OCI-LY3 (cell line): Measurements from ENCODE around the gene FMNL3.

Experiments
- H2AFZ ChIP-seq: fragments of 200-600, 300-600 bp; shearing (Covaris generic); 2 replicates; pipeline ENCODE4 v1.6.0; 2014; ENCODE audit warnings: antibody characterized with exemption, low read depth, low read length
- H3K27ac ChIP-seq: fragments of 200-600, 300-600 bp; sonication (generic); 2 replicates; pipeline ENCODE4 v1.5.1; 2014; ENCODE audit warnings: mild to moderate bottlenecking, low read length, moderate library complexity, mixed read lengths
- H3K27me3 ChIP-seq: fragments of 200-600, 300-600 bp; sonication (generic); 2 replicates; pipeline ENCODE4 v1.6.1; 2014; ENCODE audit warnings: low read depth, low read length, mixed read lengths
- H3K36me3 ChIP-seq: fragments of 200-600, 300-600 bp; sonication (generic); replicated peaks from 2 replicates; pipeline ENCODE3; 2014; ENCODE audit warnings: low read depth, low read length, mixed read lengths
- H3K4me1 ChIP-seq: fragments of 300-600, 200-600 bp; sonication (generic); 2 replicates; pipeline ENCODE4 v1.6.1; 2014; ENCODE audit warnings: low read length, mixed read lengths
- H3K4me2 ChIP-seq: fragments of 200-600, 300-600 bp; sonication (generic); 2 replicates; pipeline ENCODE4 v1.6.1; 2014; ENCODE audit warnings: low read length, mixed read lengths
- H3K4me3 ChIP-seq: fragments of 300-600, 200-600 bp; sonication (generic); 2 replicates; pipeline ENCODE4 v1.5.1; 2014; ENCODE audit warnings: antibody characterized with exemption, mild to moderate bottlenecking, low read length, moderate library complexity
- H3K79me2 ChIP-seq: fragments of 300-600, 200-600 bp; shearing (Covaris generic); 2 replicates; pipeline ENCODE4 v1.6.1; 2014; ENCODE audit warnings: mild to moderate bottlenecking, low read length, mixed read lengths
- H3K9ac ChIP-seq: fragments of 300-600, 200-600 bp; shearing (Covaris generic); 2 replicates; pipeline ENCODE4 v1.6.0; 2014; ENCODE audit warnings: mild to moderate bottlenecking, low read length, moderate library complexity
- H3K9me3 ChIP-seq: fragments of 200-600, 300-600 bp; shearing (Covaris generic); 2 replicates; pipeline ENCODE4 v1.6.1; 2014; ENCODE audit warnings: low read length, mixed read lengths; ENCODE audit not compliant: insufficient read depth
- H4K20me1 ChIP-seq: fragments of 200-600, 300-600 bp; sonication (generic); 2 replicates; pipeline ENCODE4 v1.6.1; 2016; ENCODE audit warnings: low read length, mixed read lengths; ENCODE audit not compliant: insufficient read depth
- CTCF ChIP-seq: fragments of 200-600, 300-600 bp; sonication (generic); IDR thresholded peaks from 2 replicates; pipeline ENCODE4 v1.5.1; 2014; ENCODE audit warnings: antibody characterized with exemption, low read length, low read depth
- EZH2phosphoT487 ChIP-seq: fragments of 200-600 bp; shearing (Covaris generic); IDR thresholded peaks from 2 replicates; pipeline ENCODE4 v1.6.1; 2018; ENCODE audit warnings: antibody characterized with exemption, mixed run types, low read depth

Gene FMNL3

GRCh38 chr12:49599961-49600360 lies 107.2 kb downstream of the FMNL3 start:
- no peaks in the 10 kb centered on the region for H3K36me3 ChIP-seq
- H4K20me1 ChIP-seq = no peaks in the 10 kb centered on the region
- no peaks in the 10 kb centered on the region for H3K79me2 ChIP-seq
- H3K4me3 ChIP-seq = no peak overlapping the region
- no peaks in the 10 kb centered on the region for H3K4me1 ChIP-seq
- no peak overlapping the region for H3K9ac ChIP-seq
- no peaks in the 10 kb centered on the region for H3K27me3 ChIP-seq
- H3K27ac ChIP-seq = no peak overlapping the region
- no peaks in the 10 kb centered on the region for H3K9me3 ChIP-seq
- TF ChIP-seq EZH2phosphoT487 (no peak), CTCF (no peak)
- no peak overlapping the region for H3K4me2 ChIP-seq
- no peak overlapping the region for H2AFZ ChIP-seq

- Histone ChIP-seq H3K9me3 (no peaks in the 10 kb centered on the region), H3K27me3 (no peaks in the 10 kb centered on the region), H3K9ac (no peak overlapping the region), H3K79me2 (no peaks in the 10 kb centered on the region), H4K20me1 (no peaks in the 10 kb centered on the region), H3K4me1 (no peaks in the 10 kb centered on the region), H3K36me3 (no peaks in the 10 kb centered on the region), H3K27ac (no peak overlapping the region), H2AFZ (no peak overlapping the region), H3K4me2 (no peak overlapping the region), H3K4me3 (no peak overlapping the region)
- no peak for TF ChIP-seq CTCF
- no peak for TF ChIP-seq EZH2phosphoT487
Observed at GRCh38 chr12:49598527-49598926, 108.7 kb downstream of the FMNL3 start.

GRCh38 chr12:49588721-49589516 lies 118.3 kb downstream of the FMNL3 start:
- H3K27me3 ChIP-seq = no peaks in the 10 kb centered on the region
- H3K9ac ChIP-seq = no peak overlapping the region
- no peak overlapping the region for H3K27ac ChIP-seq
- H3K9me3 ChIP-seq = no peaks in the 10 kb centered on the region
- H3K4me2 ChIP-seq = no peak overlapping the region
- H3K36me3 ChIP-seq = peaks cover 11% of the 10 kb centered on the region
- no peaks in the 10 kb centered on the region for H3K79me2 ChIP-seq
- H4K20me1 ChIP-seq = no peaks in the 10 kb centered on the region
- H2AFZ ChIP-seq = no peak overlapping the region
- TF ChIP-seq EZH2phosphoT487 (no peak), CTCF (no peak)
- H3K4me1 ChIP-seq = no peaks in the 10 kb centered on the region
- no peak overlapping the region for H3K4me3 ChIP-seq

- H3K4me3 ChIP-seq = no peak overlapping the region
- H3K9me3 ChIP-seq = no peaks in the 10 kb centered on the region
- no peaks in the 10 kb centered on the region for H3K4me1 ChIP-seq
- H3K4me2 ChIP-seq = no peak overlapping the region
- H4K20me1 ChIP-seq = no peaks in the 10 kb centered on the region
- TF ChIP-seq EZH2phosphoT487 = no peak
- TF ChIP-seq CTCF = no peak
- peaks cover 11% of the 10 kb centered on the region for H3K36me3 ChIP-seq
- no peak overlapping the region for H3K9ac ChIP-seq
- H3K79me2 ChIP-seq = no peaks in the 10 kb centered on the region
- no peak overlapping the region for H3K27ac ChIP-seq
- no peaks in the 10 kb centered on the region for H3K27me3 ChIP-seq
- H2AFZ ChIP-seq = no peak overlapping the region
Observed at GRCh38 chr12:49588281-49588680, 118.9 kb downstream of the FMNL3 start.
